GM19043 (cell line): Measurements from ENCODE around the gene PDZRN4.
"Not testable (repeated sequence)": the region's sequence is repeated elsewhere in the genome, so short reads cannot be mapped to it uniquely, and the experiment has no call there.

ENCODE experiments used
- ATAC-seq: cut with Tn5 transposase; IDR thresholded peaks from one replicate; pipeline ENCODE4 v1.9.1; 2021; ENCODE audit warnings: low read depth; ENCODE audit not compliant: unreplicated experiment

Gene PDZRN4

GRCh38 chr12:41612892-41613557 lies 424.9 kb downstream of the PDZRN4 start:
- ATAC-seq = no peak

DNA sequence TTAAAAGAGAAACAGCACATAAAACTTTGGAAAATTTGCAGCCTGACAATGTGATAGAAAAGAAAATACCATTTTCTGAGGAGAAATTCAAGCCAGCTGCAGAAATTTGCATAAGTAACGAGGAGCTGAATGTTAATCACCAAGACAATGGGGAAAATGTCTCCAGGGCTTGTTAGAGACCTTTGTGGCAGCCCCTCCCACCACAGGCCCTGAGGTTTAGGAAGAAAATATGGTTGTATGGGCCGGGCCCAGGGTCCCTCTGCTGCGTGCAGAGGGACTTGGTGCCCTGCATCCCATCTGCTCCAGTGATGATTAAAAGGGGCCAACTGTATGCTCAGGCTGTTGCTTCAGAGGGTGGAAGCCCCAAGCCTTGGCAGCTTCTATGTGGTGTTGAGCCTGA lies 427.1 kb downstream of the PDZRN4 start:
- ATAC-seq = not testable (repeated sequence)

DNA sequence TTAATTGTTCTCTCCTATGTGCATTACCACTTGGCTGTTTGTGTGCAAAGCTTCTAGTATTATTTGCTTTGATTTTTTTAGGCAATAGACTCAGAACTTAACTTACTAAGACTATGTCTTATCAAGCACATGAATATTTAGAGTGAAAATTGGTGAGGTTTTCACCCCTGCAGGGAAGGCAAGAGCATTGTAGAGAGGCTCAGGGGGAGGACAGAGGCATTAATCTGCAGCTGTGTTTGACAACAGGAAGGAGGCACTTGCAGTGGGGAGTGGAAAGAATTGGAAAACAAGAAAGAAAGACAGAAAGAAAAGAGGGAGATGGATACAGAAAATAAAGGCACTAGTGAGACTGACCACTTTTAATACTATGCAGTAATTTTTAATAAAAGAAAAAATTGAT lies 431.6 kb downstream of the PDZRN4 start:
- ATAC-seq = no peak

DNA sequence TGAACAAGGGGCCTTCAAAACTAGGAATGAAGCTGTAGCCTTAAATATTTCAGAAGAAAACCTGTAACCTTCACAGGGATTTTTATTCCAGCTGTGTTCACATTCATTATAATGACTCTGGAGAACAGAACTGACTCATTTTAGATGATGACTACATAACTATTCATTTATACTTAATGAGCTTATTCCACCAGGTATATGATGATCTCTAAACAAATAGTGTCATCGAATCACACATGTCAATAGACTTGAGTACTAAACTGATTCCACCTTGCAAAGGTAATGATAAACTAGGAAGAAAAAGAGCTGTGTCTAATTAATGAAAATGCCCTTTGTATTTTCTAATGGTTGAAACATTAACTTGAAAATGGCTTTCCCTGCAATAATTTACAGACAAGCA lies 433.2 kb downstream of the PDZRN4 start:
- no peak for ATAC-seq
